HepG2 (cell line): Measurements from ENCODE around the gene PDZK1. TPM values are rescaled to one million over a fixed set of nuclear protein-coding genes. Genes with fewer than 3 reads are reported as not detected.
A peak's percentile ranks its signal among the peaks of the same experiment; 100 is the strongest.

Source experiments
- ATF2 ChIP-seq: sonication (generic); formaldehyde crosslinking; IDR thresholded peaks from 2 replicates; pipeline ENCODE4 v1.4.0; 2020; ENCODE audit warnings: missing genetic modification reagents
- BORCS8-MEF2B ChIP-seq: sonication (generic); formaldehyde crosslinking; IDR thresholded peaks from 2 replicates; pipeline ENCODE4 v1.8.0; 2022; ENCODE audit warnings: mild to moderate bottlenecking, missing genetic modification reagents
- DNMT3B ChIP-seq: conservative IDR thresholded peaks from 2 replicates; pipeline ENCODE4 v1.6.1; 2016; ENCODE audit warnings: missing biosample characterization, control low read depth
- HNF1A ChIP-seq, 2 experiments: sonication (generic) in 1 of 2; formaldehyde crosslinking in 1 of 2; IDR thresholded peaks; 2 replicates each; pipeline versions ENCODE4 v1.4.0 to v1.6.1; 2016 to 2020; ENCODE audit warnings: borderline replicate concordance in 1 of 2, low read depth in 1 of 2, mild to moderate bottlenecking in 1 of 2, missing genetic modification reagents in 1 of 2
- HOXA3 ChIP-seq: sonication (generic); formaldehyde crosslinking; IDR thresholded peaks from 2 replicates; pipeline ENCODE4 v1.5.0; 2020; ENCODE audit warnings: missing genetic modification reagents
- RARG ChIP-seq: sonication (generic); formaldehyde crosslinking; IDR thresholded peaks from 2 replicates; pipeline ENCODE4 v1.4.0; 2020; ENCODE audit warnings: low read depth, mild to moderate bottlenecking, missing genetic modification reagents
- RXRB ChIP-seq: IDR thresholded peaks from 2 replicates; pipeline ENCODE4 v1.6.1; 2016; ENCODE audit warnings: borderline replicate concordance, missing genetic modification reagents, missing compliant biosample characterization
- SP4 ChIP-seq: sonication (generic); formaldehyde crosslinking; IDR thresholded peaks from 2 replicates; pipeline ENCODE4 v1.8.1; 2023; ENCODE audit warnings: mild to moderate bottlenecking, missing genetic modification reagents
- ZBTB49 ChIP-seq: sonication (generic); formaldehyde crosslinking; IDR thresholded peaks from 2 replicates; pipeline ENCODE4 v1.4.0; 2020; ENCODE audit warnings: missing genetic modification reagents, borderline replicate concordance
- ZMAT3 ChIP-seq: sonication (generic); formaldehyde crosslinking; conservative IDR thresholded peaks from 2 replicates; pipeline ENCODE4 v1.7.0; 2021; ENCODE audit warnings: missing genetic modification reagents
- ZNF367 ChIP-seq: sonication (generic); formaldehyde crosslinking; IDR thresholded peaks from 2 replicates; pipeline ENCODE4 v1.4.0; 2020; ENCODE audit warnings: missing genetic modification reagents, borderline replicate concordance
- ZNF543 ChIP-seq: sonication (generic); formaldehyde crosslinking; IDR thresholded peaks from 2 replicates; pipeline ENCODE4 v1.4.0; 2020; ENCODE audit warnings: mild to moderate bottlenecking, missing genetic modification reagents
- ZNF629 ChIP-seq: sonication (generic); formaldehyde crosslinking; conservative IDR thresholded peaks from 2 replicates; pipeline ENCODE4 v1.5.0; 2020; ENCODE audit warnings: missing genetic modification reagents
- polyA plus RNA-seq, 8 experiments: library from polyadenylated mRNA; depleted of rRNA in 3 of 8; stranded (reverse) in 7 of 8; unstranded in 1 of 8; fragments of >200 nt; fragmentation: Illumina TruSeq in 4 of 8; extraction: Trizol in 4 of 8; gene quantifications; 2 replicates each; pipeline versions ENCODE4 v1.2.1 to v1.2.3, GENCODE V29; 2011 to 2016; ENCODE audit warnings: low read depth in 4 of 8, missing spikeins in 1 of 8, mixed read lengths in 1 of 8; ENCODE audit not compliant: insufficient read depth in 1 of 8
- total RNA-seq, 5 experiments: library from RNA; depleted of rRNA; stranded (reverse); fragments of >200 nt; fragmentation: Illumina TruSeq; extraction: Trizol; gene quantifications; 2 replicates each; pipeline ENCODE4 v1.2.3, GENCODE V29; 2016; ENCODE audit warnings: low read depth in 1 of 5
- TF ChIP-seq, protein P1 (sequence below): sonication (generic); formaldehyde crosslinking; IDR thresholded peaks from 2 replicates; pipeline ENCODE4 v1.8.0; 2022; ENCODE audit warnings: mild to moderate bottlenecking, missing genetic modification reagents
- TF ChIP-seq, protein P2 (sequence below): IDR thresholded peaks from 2 replicates; pipeline ENCODE4 v1.6.1; 2016; ENCODE audit warnings: control low read depth
- TF ChIP-seq, protein P3 (sequence below): IDR thresholded peaks from 2 replicates; pipeline ENCODE4 v1.6.1; 2016; ENCODE audit warnings: mild to moderate bottlenecking

The PDZK1 gene
- total and polyA plus RNA-seq, 2 of the 13 experiments (the other 11 are each of a cell fraction or from before 2014, with no cell fraction given) = 16.2 to 46.4 TPM

DNA sequence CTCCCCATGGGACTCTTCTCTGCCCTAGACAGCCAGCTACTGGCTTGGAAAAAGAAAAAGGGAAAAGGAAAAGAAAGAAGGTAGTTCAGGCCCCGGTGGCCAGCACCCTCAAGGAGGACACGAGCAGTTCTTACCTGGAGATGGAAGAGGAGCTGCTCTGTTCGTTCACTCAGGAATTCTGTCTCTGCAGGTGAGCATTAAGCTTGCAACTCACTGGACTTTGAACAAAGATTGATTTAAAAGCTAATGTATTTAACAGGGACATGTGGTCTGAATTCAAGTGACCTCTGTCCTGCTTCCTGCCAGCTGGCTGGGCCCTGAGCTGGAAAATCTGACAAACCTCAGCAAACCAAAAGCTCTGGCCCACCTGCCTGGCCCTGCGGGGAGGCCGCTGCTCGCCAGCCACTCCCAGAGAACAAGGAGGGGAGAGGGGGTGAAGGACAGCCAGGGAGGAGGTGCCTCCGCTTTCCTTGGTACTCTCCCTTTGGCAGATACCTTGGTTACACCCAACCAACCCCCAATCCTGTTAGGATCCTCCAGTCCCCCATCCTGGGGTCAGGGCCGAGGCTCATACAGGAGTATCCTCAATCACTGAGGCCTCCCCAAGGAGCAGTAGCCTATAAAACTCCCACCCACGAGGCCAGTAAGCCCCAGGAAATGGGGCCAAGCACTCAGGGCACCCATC, at the start of gene PDZK1 (continued):
- TF ChIP-seq RARG (CRISPR knock-in tag) (no peak), ZNF543 (CRISPR knock-in tag) (no peak), ATF2 (peak; percentile 78; the same call in 1 of the 2 replicates), BORCS8-MEF2B (0 out of 2 replicates have a peak, but pooled peaks have one; percentile 14), ZNF629 (CRISPR knock-in tag) (0 out of 2 replicates have a peak, but pooled peaks have one; percentile 43), RXRB (CRISPR knock-in tag) (peak; percentile 96), ZBTB49 (CRISPR knock-in tag) (no peak), SP4 (CRISPR knock-in tag) (no peak), DNMT3B (CRISPR knock-in tag) (no peak), HOXA3 (CRISPR knock-in tag) (peak; percentile 28; the same call in 1 of the 2 replicates), ZMAT3 (0 out of 2 replicates have a peak, but pooled peaks have one; percentile 42), ZNF367 (CRISPR knock-in tag) (0 out of 2 replicates have a peak, but pooled peaks have one; percentile 57), HNF1A (IDR thresholded peaks at IDR 0.05; ENCODE audit: low read depth) (no peak), HNF1A (CRISPR knock-in tag; IDR thresholded peaks at IDR 0.05; ENCODE audit: borderline replicate concordance) (no peak; the same call in 1 of the 2 replicates)
- TF ChIP-seq, protein P1, sequence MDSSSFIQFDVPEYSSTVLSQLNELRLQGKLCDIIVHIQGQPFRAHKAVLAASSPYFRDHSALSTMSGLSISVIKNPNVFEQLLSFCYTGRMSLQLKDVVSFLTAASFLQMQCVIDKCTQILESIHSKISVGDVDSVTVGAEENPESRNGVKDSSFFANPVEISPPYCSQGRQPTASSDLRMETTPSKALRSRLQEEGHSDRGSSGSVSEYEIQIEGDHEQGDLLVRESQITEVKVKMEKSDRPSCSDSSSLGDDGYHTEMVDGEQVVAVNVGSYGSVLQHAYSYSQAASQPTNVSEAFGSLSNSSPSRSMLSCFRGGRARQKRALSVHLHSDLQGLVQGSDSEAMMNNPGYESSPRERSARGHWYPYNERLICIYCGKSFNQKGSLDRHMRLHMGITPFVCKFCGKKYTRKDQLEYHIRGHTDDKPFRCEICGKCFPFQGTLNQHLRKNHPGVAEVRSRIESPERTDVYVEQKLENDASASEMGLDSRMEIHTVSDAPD (CRISPR knock-in tag) = peak; percentile 28; the same call in 1 of the 2 replicates
- TF ChIP-seq, protein P2, sequence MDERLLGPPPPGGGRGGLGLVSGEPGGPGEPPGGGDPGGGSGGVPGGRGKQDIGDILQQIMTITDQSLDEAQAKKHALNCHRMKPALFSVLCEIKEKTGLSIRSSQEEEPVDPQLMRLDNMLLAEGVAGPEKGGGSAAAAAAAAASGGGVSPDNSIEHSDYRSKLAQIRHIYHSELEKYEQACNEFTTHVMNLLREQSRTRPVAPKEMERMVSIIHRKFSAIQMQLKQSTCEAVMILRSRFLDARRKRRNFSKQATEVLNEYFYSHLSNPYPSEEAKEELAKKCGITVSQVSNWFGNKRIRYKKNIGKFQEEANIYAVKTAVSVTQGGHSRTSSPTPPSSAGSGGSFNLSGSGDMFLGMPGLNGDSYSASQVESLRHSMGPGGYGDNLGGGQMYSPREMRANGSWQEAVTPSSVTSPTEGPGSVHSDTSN = no peak
- TF ChIP-seq, protein P3, sequence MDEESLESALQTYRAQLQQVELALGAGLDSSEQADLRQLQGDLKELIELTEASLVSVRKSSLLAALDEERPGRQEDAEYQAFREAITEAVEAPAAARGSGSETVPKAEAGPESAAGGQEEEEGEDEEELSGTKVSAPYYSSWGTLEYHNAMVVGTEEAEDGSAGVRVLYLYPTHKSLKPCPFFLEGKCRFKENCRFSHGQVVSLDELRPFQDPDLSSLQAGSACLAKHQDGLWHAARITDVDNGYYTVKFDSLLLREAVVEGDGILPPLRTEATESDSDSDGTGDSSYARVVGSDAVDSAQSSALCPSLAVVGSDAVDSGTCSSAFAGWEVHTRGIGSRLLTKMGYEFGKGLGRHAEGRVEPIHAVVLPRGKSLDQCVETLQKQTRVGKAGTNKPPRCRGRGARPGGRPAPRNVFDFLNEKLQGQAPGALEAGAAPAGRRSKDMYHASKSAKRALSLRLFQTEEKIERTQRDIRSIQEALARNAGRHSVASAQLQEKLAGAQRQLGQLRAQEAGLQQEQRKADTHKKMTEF = peak; percentile 71
